ENCODE data around the gene HIP1. TPM values are rescaled to one million over a fixed set of nuclear protein-coding genes. Genes with fewer than 3 reads are reported as not detected.

The HIP1 gene
- total and polyA plus RNA-seq, 9 of the 15 experiments (the other 6 are each of a cell fraction or from before 2014, with no cell fraction given) = 2.4 to 13.7 (median 9.5) TPM

GRCh38 chr7:75624134-75624832 lies 114.5 kb downstream of the HIP1 start (continued):
- TF ChIP-seq GMEB1 (CRISPR knock-in tag; IDR thresholded peaks at IDR 0.05) = no peak
- TF ChIP-seq KDM2B (CRISPR knock-in tag; IDR thresholded peaks at IDR 0.05) = no peak
- TF ChIP-seq ILF3 (IDR thresholded peaks at IDR 0.05; ENCODE audit: borderline replicate concordance) = no peak
- no peak for TF ChIP-seq ZNF639 (CRISPR knock-in tag; conservative IDR thresholded peaks at IDR 0.05 in 1 of 2, IDR thresholded peaks at IDR 0.05 in 1 of 2)
- peak; percentile 77; the same call in 1 of the 2 replicates for TF ChIP-seq ZNF586 (CRISPR knock-in tag; conservative IDR thresholded peaks at IDR 0.05)
- no peak for TF ChIP-seq ZBTB7A (IDR thresholded peaks at IDR 0.05; ENCODE audit: borderline replicate concordance, control insufficient read depth, low read depth, low read length)
- TF ChIP-seq POLR2AphosphoS5 (IDR thresholded peaks at IDR 0.05; ENCODE audit: control insufficient read depth, insufficient read depth, low read depth, low read length) = no peak
- no peak for TF ChIP-seq ARID2 (IDR thresholded peaks at IDR 0.05)
- no peak for TF ChIP-seq SRSF9 (IDR thresholded peaks at IDR 0.05; ENCODE audit: borderline replicate concordance, low read depth, low read length)
- no peak for TF ChIP-seq DNMT1 (IDR thresholded peaks at IDR 0.05)
- no peak for TF ChIP-seq CHAMP1 (IDR thresholded peaks at IDR 0.05)
- no peak; the same call in 1 of the 2 replicates for TF ChIP-seq ZBTB9 (CRISPR knock-in tag; IDR thresholded peaks at IDR 0.05)
- TF ChIP-seq MXD1 (CRISPR knock-in tag; IDR thresholded peaks at IDR 0.05; ENCODE audit: borderline replicate concordance, poor library complexity, severe bottlenecking) = no peak
- TF ChIP-seq ZNF395 (CRISPR knock-in tag; IDR thresholded peaks at IDR 0.05) = peak; percentile 77
